CD14-positive monocyte (primary cell): ENCODE results near the gene WNT5A. TPM values are rescaled to one million over a fixed set of nuclear protein-coding genes. Genes with fewer than 3 reads are reported as not detected.

Experiments used
- DNase-seq, 3 donors: peaks; one replicate each; pipeline ENCODE4 v3.0.0-alpha.2; 2011 to 2022
- H2AFZ ChIP-seq: 2 replicates; pipeline ENCODE4 v1.6.0; 2012; ENCODE audit warnings: mild to moderate bottlenecking, low read depth, low read length, inconsistent platforms; ENCODE audit not compliant: insufficient read depth, poor library complexity, severe bottlenecking
- H3K27ac ChIP-seq, 2 donors: 1 replicate in 1 of 2; 2 replicates in 1 of 2; pipeline ENCODE4 v1.5.1; 2012 to 2013; ENCODE audit warnings: low read length in 2 of 2, control low read depth in 1 of 2, inconsistent platforms in 1 of 2, low read depth in 1 of 2, mild to moderate bottlenecking in 1 of 2
- H3K27me3 ChIP-seq, 2 donors: one replicate each; pipeline versions ENCODE4 v1.6.0 to v1.6.1; 2011 to 2013; ENCODE audit warnings: low read length in 2 of 2; ENCODE audit not compliant: control insufficient read depth in 2 of 2, insufficient read depth in 2 of 2
- H3K36me3 ChIP-seq, 2 donors: replicated peaks in 1 of 2; 1 replicate in 1 of 2; 2 replicates in 1 of 2; pipeline versions ENCODE4 v1.5.1 to v1.6.1; 2012 to 2013; ENCODE audit warnings: low read length in 2 of 2, control low read depth in 1 of 2, inconsistent platforms in 1 of 2, mild to moderate bottlenecking in 1 of 2; ENCODE audit not compliant: insufficient read depth in 2 of 2, control insufficient read depth in 1 of 2
- H3K4me1 ChIP-seq, 2 donors: 1 replicate in 1 of 2; 2 replicates in 1 of 2; pipeline versions ENCODE4 v1.5.1 to v1.6.1; 2012 to 2013; ENCODE audit warnings: low read length in 2 of 2, control low read depth in 1 of 2, inconsistent platforms in 1 of 2, mild to moderate bottlenecking in 1 of 2, moderate library complexity in 1 of 2; ENCODE audit not compliant: insufficient read depth in 2 of 2, control insufficient read depth in 1 of 2
- H3K4me2 ChIP-seq: replicated peaks from 2 replicates; pipeline ENCODE3; 2012; ENCODE audit warnings: low read length, moderate library complexity, mild to moderate bottlenecking; ENCODE audit not compliant: poor library complexity, severe bottlenecking; ENCODE audit errors: extremely low read depth
- H3K4me3 ChIP-seq, 3 experiments: fragments of 200-600 bp in 1 of 3; sonication (generic) in 1 of 3; replicated peaks in 1 of 3; 1 replicate in 2 of 3; 2 replicates in 1 of 3; pipeline ENCODE4 v1.5.1; 2011 to 2013; ENCODE audit warnings: low read length in 3 of 3, mild to moderate bottlenecking in 3 of 3, control low read depth in 2 of 3, low read depth in 2 of 3, inconsistent platforms in 1 of 3, moderate library complexity in 1 of 3
- H3K79me2 ChIP-seq: 2 replicates; pipeline ENCODE4 v1.6.0; 2012; ENCODE audit warnings: mild to moderate bottlenecking, control low read depth, inconsistent platforms, low read length, moderate library complexity; ENCODE audit not compliant: insufficient read depth
- H3K9ac ChIP-seq: 2 replicates; pipeline ENCODE4 v1.6.0; 2017; ENCODE audit warnings: low read length, mild to moderate bottlenecking; ENCODE audit not compliant: insufficient read depth, poor library complexity, severe bottlenecking
- H3K9me3 ChIP-seq, 2 donors: replicated peaks in 1 of 2; 1 replicate in 1 of 2; 2 replicates in 1 of 2; pipeline versions ENCODE4 v1.5.1 to v1.6.1; 2012 to 2013; ENCODE audit warnings: low read length in 2 of 2, control low read depth in 1 of 2; ENCODE audit not compliant: control insufficient read depth in 1 of 2, insufficient read depth in 1 of 2
- H4K20me1 ChIP-seq: 2 replicates; pipeline ENCODE4 v1.6.0; 2012; ENCODE audit warnings: mild to moderate bottlenecking, low read length, control low read depth, moderate library complexity; ENCODE audit not compliant: insufficient read depth
- H3K27ac Mint-ChIP-seq, 7 donors: one replicate each; pipeline ENCODE4 v1.8.0; 2020; ENCODE audit warnings: mild to moderate bottlenecking in 7 of 7, mixed read lengths in 7 of 7, moderate library complexity in 6 of 7, inconsistent platforms in 2 of 7
- H3K27me3 Mint-ChIP-seq, 3 donors: one replicate each; pipeline ENCODE4 v1.8.0; 2021 to 2022; ENCODE audit warnings: low read depth in 3 of 3, mild to moderate bottlenecking in 3 of 3, mixed read lengths in 3 of 3, moderate library complexity in 3 of 3, inconsistent platforms in 1 of 3
- H3K36me3 Mint-ChIP-seq, 2 donors: one replicate each; pipeline ENCODE4 v1.8.0; 2020; ENCODE audit warnings: mixed read lengths in 2 of 2, inconsistent platforms in 1 of 2, mild to moderate bottlenecking in 1 of 2
- H3K4me1 Mint-ChIP-seq: one replicate; pipeline ENCODE4 v1.8.0; 2020; ENCODE audit warnings: mild to moderate bottlenecking, mixed read lengths
- H3K4me3 Mint-ChIP-seq, 2 donors: one replicate each; pipeline ENCODE4 v1.8.0; 2020; ENCODE audit warnings: mild to moderate bottlenecking in 2 of 2, mixed read lengths in 2 of 2, moderate library complexity in 1 of 2
- H3K9me3 Mint-ChIP-seq, 7 donors: one replicate each; pipeline ENCODE4 v1.8.0; 2020 to 2022; ENCODE audit warnings: mixed read lengths in 7 of 7, mild to moderate bottlenecking in 6 of 7, moderate library complexity in 6 of 7, inconsistent platforms in 2 of 7
- WGBS: methylation state at CpG from one replicate; pipeline ENCODE4 v1.1.5; 2013; ENCODE audit warnings: missing lambda C conversion rate; ENCODE audit not compliant: insufficient coverage; 5-methylcytosine and 5-hydroxymethylcytosine counted together
- intact Hi-C, 2 donors: fragments of 100-400 bp; cut with micrococcal nuclease; formaldehyde crosslinking; loops; one replicate each; pipeline versions ENCODE4 v1.15.0 to v1.15.1; 2023
- polyA plus RNA-seq, 3 donors: library from polyadenylated mRNA; depleted of rRNA in 1 of 3; unstranded in 2 of 3; stranded (reverse) in 1 of 3; fragments of 300-500 nt in 2 of 3; fragments of >200 nt in 1 of 3; fragmentation: Illumina TruSeq in 2 of 3; gene quantifications; 1 replicate in 2 of 3; 2 replicates in 1 of 3; pipeline ENCODE4 v1.2.3, GENCODE V29; 2012 to 2021
- TF ChIP-seq, protein P1 (sequence below): fragments of 200-600 bp; IDR thresholded peaks from one replicate; pipeline ENCODE4 v1.8.0; 2022; ENCODE audit warnings: antibody characterized with exemption, mild to moderate bottlenecking

The WNT5A gene
- polyA plus RNA-seq, 3 donors: 0.01 to 0.03 TPM; not detected in 1

DNA sequence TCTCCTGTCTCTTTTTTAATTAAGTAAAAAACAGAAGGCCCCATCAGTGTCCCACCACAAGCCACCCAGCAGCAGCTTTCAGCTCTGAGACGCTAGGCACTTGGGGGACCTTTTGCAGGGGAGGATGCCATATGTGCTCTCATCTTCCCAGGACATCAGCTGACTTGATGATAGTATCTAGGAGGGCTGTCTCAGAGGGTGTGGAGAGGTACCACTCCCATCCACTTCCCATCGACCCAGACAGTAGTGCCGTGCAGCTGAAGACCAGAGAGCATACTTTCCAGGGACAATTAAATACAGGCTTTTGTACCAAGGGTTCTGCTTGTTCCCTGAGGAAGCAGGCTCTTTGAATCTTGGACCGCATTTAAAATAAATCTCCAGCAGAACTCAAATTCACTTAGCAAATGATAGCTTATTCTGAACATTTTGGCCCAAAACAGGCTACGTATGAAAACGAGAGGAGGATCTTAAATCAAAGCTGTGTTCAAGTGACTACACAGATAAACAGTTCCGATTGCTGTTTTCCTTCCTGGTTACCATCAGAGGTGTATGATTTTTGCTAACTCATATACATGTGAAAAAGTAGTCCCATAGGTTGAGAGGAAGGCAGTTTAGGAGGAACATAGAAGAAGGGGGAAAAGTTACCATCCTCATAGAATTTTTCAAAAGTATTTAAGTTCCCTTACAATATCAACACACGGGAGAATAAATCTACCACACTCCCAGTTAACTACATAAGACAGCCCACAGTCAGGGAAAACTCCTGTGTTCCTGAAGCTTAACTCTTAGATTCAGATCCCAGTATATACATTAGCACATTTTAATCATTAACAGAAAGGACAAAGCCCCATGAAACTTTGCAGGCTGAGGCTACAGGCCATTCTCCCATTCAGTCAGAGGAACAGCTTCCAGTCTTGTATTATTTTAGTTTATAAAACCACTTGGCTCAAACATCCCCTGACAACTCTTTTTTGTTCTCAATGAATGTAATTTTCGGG is 9.5 kb downstream of the WNT5A start:
- Histone ChIP-seq H3K9me3 (peaks cover 0 to 15% of the 10 kb centered on the region in 2 donors), H2AFZ (no peak overlapping the region), H3K4me1 (no peaks in the 10 kb centered on the region), H3K27ac (no peak overlapping the region), H3K79me2 (no peaks in the 10 kb centered on the region), H3K27me3 (peaks cover 44 to 52% of the 10 kb centered on the region in 2 donors), H3K9ac (no peak overlapping the region), H3K4me2 (no peak overlapping the region), H4K20me1 (no peaks in the 10 kb centered on the region), H3K4me3 (no peak overlapping the region), H3K36me3 (no peaks in the 10 kb centered on the region)
- Mint-ChIP-seq H3K36me3 (no peaks in the 10 kb centered on the region), H3K27ac (no peak overlapping the region), H3K4me1 (no peaks in the 10 kb centered on the region), H3K4me3 (no peak overlapping the region), H3K9me3 (peaks cover 0 to 6% (median 0%) of the 10 kb centered on the region in 7 donors), H3K27me3 (peaks cover 36 to 59% (median 43%) of the 10 kb centered on the region in 3 donors)
- no peak for DNase-seq
- 25% methylated on average over 2 of the region's 9 CpGs for WGBS
- intact Hi-C loops: no loop called here
- TF ChIP-seq, protein P1, sequence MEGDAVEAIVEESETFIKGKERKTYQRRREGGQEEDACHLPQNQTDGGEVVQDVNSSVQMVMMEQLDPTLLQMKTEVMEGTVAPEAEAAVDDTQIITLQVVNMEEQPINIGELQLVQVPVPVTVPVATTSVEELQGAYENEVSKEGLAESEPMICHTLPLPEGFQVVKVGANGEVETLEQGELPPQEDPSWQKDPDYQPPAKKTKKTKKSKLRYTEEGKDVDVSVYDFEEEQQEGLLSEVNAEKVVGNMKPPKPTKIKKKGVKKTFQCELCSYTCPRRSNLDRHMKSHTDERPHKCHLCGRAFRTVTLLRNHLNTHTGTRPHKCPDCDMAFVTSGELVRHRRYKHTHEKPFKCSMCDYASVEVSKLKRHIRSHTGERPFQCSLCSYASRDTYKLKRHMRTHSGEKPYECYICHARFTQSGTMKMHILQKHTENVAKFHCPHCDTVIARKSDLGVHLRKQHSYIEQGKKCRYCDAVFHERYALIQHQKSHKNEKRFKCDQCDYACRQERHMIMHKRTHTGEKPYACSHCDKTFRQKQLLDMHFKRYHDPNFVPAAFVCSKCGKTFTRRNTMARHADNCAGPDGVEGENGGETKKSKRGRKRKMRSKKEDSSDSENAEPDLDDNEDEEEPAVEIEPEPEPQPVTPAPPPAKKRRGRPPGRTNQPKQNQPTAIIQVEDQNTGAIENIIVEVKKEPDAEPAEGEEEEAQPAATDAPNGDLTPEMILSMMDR: no peak

- no peak for DNase-seq
- Histone ChIP-seq H3K27me3 (peaks cover 34 to 41% of the 10 kb centered on the region in 2 donors), H3K4me1 (no peaks in the 10 kb centered on the region), H2AFZ (no peak overlapping the region), H3K27ac (no peak overlapping the region), H3K36me3 (no peaks in the 10 kb centered on the region), H3K4me3 (no peak overlapping the region), H4K20me1 (no peaks in the 10 kb centered on the region), H3K9me3 (peaks cover 0 to 6% of the 10 kb centered on the region in 2 donors), H3K9ac (no peak overlapping the region), H3K4me2 (no peak overlapping the region), H3K79me2 (no peaks in the 10 kb centered on the region)
- Mint-ChIP-seq H3K27ac (no peak overlapping the region), H3K36me3 (no peaks in the 10 kb centered on the region), H3K9me3 (peaks cover 0 to 4% (median 0%) of the 10 kb centered on the region in 7 donors), H3K27me3 (peaks cover 25 to 48% (median 32%) of the 10 kb centered on the region in 3 donors), H3K4me3 (no peak overlapping the region), H3K4me1 (no peaks in the 10 kb centered on the region)
- no CpG with 5 or more reads among the region's 3 CpGs for WGBS
- TF ChIP-seq, protein P1: no peak
- intact Hi-C loops: no loop called here
These were observed 10.6 kb downstream of the WNT5A start for GRCh38 chr3:55476515-55476914.
